Measurements from ENCODE around the gene SAMMSON. TPM values are rescaled to one million over a fixed set of nuclear protein-coding genes. Genes with fewer than 3 reads are reported as not detected.

Gene SAMMSON
- total RNA-seq: not detected

DNA sequence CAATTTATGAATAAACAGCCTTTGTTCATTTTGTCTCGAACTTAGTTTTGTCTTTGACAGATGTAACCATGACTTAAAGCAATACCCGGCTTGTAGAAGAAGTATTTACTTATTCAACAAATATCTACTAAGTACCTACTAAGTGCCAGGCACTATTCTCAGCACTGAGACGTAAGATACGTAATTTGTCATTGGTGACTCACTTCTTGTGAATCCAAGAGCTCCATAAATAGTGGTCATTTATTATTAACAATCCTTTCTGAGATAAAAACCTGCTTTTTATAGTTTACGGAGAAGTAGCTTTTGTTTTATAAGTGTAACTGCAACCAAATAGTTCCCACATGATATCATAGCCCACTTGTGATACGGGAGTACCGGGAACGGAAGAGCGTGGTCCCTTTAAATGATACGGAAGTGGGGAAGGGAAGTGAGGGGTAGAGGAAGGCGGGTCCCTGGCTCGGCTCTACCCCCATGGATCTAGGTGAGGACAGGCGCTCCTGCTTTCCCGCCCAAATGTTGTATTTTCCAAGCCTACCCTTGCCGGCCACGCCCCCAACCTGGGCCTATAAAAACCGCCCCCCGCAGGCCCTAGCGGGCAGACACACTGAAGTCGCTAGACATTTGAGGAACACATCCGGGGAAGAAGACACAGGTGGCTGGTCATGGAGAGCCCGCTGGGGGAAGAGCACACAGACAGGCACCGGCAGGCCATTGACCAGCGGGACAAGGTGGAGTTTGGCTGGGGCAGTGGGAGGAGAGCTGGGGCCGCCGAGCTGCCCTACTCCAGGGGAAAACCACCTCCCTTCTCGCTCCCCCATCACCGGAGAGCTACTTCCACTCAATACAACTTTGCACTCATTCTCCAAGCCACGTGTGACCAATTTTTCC, at the start of gene SAMMSON:
Gene SAMMSON, plus strand, starts transcription at position 594 of the 888 bp plus-strand sequence.
- no peak within 1 kb of the TSS for H3K4me3 ChIP-seq
- DNase-seq: no peak
- intact Hi-C loops (cut with DNase I): no loop called here

DNA sequence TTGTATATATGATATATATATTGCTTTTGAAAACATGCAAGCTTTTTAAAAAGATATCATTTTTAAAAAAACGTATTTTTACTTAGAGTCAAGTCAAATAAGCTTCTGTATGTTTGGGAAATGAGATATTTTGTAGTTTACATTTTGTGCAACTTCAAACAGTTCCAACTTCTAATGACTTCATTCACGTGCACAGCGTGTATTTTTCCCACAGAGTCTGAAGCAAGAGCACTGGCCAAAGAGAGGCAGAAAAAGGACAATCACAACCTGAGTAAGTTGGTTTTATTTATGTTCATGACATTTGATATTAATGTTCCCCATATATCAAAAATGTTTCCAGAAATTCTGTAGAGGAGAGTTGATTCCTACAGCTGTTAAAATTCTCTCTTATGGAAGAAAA, 47.9 kb upstream of the SAMMSON start:
- H3K4me1 ChIP-seq: no peaks in the 10 kb centered on the region

More for the DNA sequence above, at the start of gene SAMMSON:
- H3K27me3 ChIP-seq: no peaks in the 10 kb centered on the region
- TF ChIP-seq CTCF (IDR thresholded peaks at IDR 0.05): no peak
- H3K9ac ChIP-seq (ENCODE audit: low read depth in 2 of 2, low read length in 2 of 2): peak within 1 kb of the TSS in 1 of 2 donors; percentile 3
- H3K9me3 ChIP-seq: no peaks in the 10 kb centered on the region
- peak within 1 kb of the TSS; percentile 22 for H3K27ac ChIP-seq
- no peaks in the 10 kb centered on the region for H3K4me1 ChIP-seq
- no peaks in the 10 kb centered on the region for H3K36me3 ChIP-seq

DNA sequence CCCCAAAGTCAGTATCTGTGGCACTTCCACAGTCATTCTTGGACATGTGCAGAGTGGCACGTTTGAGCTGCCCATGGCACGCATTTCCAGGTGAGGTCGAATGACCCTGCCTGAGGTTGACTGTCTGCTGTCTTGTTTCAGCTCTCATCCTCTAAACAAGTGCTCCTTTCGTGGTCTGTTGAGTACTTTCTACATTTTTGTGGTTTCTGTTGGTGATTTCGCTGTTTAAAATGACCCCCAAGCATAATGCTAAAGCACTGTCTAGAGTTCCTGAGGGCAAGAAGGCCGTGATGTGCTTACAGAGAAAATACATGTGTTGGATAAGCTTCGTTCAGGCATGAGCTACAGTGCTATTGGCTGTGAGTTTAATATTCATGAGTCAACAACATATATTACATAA, 40.0 kb upstream of the SAMMSON start:
- Histone ChIP-seq H3K9me3 (no peaks in the 10 kb centered on the region), H3K4me1 (no peaks in the 10 kb centered on the region), H3K9ac (ENCODE audit: low read depth in 2 of 2, low read length in 2 of 2) (no peak overlapping the region), H3K27me3 (no peaks in the 10 kb centered on the region), H3K27ac (no peak overlapping the region), H3K4me3 (no peak overlapping the region), H3K36me3 (no peaks in the 10 kb centered on the region)
- intact Hi-C loops (cut with DNase I): no loop called here
- no peak for TF ChIP-seq CTCF (IDR thresholded peaks at IDR 0.05)
- DNase-seq: no peak

More for the DNA sequence above, 47.9 kb upstream of the SAMMSON start:
- no peaks in the 10 kb centered on the region for H3K36me3 ChIP-seq
- H3K9ac ChIP-seq (ENCODE audit: low read depth in 2 of 2, low read length in 2 of 2): no peak overlapping the region
- intact Hi-C loops (cut with DNase I): no loop called here
- no peaks in the 10 kb centered on the region for H3K27me3 ChIP-seq
- H3K27ac ChIP-seq: no peak overlapping the region
- no peak for DNase-seq
- no peak for TF ChIP-seq CTCF (IDR thresholded peaks at IDR 0.05)
- no peaks in the 10 kb centered on the region for H3K9me3 ChIP-seq
- H3K4me3 ChIP-seq: no peak overlapping the region

DNA sequence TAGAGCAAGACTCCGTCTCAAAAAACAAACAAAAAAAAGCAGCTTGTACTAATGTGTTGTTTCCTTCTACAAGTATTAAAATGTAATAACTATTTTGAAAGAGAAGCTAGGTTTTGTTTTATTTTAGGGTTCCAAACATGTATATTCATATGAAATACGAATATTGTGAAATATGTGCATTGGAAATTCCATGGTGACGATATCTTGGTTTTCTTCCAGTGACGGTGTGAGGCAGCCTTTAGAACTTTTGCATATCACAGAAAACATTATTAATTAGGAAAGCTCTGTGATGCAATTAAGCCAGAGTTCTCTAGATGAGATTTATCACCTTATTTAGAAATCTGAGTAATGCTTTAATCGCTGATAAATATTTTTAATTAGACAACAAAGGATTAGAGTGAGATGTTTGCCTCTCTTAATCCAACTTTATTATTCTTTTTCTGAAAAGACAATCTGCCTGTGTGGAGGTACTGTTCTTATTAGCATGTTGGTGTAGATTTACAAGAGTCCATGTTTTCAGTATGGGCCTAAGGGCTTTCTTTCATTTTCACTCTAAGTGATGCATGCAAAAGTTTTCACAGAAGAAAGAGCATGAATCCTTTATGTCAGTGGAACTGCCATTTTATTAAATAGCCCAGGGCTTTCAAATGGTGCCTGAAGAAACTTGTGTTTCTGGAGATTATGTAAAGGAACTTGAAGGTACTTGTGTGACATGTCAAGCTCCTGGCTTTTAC, 37.7 kb upstream of the SAMMSON start:
- H3K27me3 ChIP-seq: no peaks in the 10 kb centered on the region
- DNase-seq: no peak
- H3K27ac ChIP-seq: no peak overlapping the region
- no peak overlapping the region for H3K4me3 ChIP-seq
- intact Hi-C loops (cut with DNase I): no loop called here
- H3K9me3 ChIP-seq: no peaks in the 10 kb centered on the region
- H3K9ac ChIP-seq (ENCODE audit: low read depth in 2 of 2, low read length in 2 of 2): no peak overlapping the region
- no peak for TF ChIP-seq CTCF (IDR thresholded peaks at IDR 0.05)
- H3K4me1 ChIP-seq: no peaks in the 10 kb centered on the region
- no peaks in the 10 kb centered on the region for H3K36me3 ChIP-seq

GRCh38 chr3:69963643-69964042, 35.9 kb upstream of the SAMMSON start:
- Histone ChIP-seq H3K4me3 (no peak overlapping the region), H3K4me1 (no peaks in the 10 kb centered on the region), H3K27me3 (no peaks in the 10 kb centered on the region), H3K36me3 (no peaks in the 10 kb centered on the region), H3K27ac (no peak overlapping the region), H3K9ac (ENCODE audit: low read depth in 2 of 2, low read length in 2 of 2) (no peak overlapping the region), H3K9me3 (no peaks in the 10 kb centered on the region)
- intact Hi-C loops (cut with DNase I): no loop called here
- no peak for TF ChIP-seq CTCF (IDR thresholded peaks at IDR 0.05)
- DNase-seq: no peak
